C4-2B (cell line): ENCODE measurements around the gene MYO1D.

Source experiments
- CTCF ChIP-seq: fragments of 450-650 bp; conservative IDR thresholded peaks from 2 replicates; pipeline ENCODE4 v1.5.1; 2017; ENCODE audit warnings: mild to moderate bottlenecking
- ZFX ChIP-seq: fragments of 450-650 bp; IDR thresholded peaks from 2 replicates; pipeline ENCODE4 v1.6.1; 2017

- TF ChIP-seq CTCF (no peak), ZFX (no peak)
Measured at GRCh38 chr17:32805029-32805976, 71.6 kb downstream of the MYO1D start.
